NOMO-1 treated with dmso at 0.1 percent for 144 hours (cell line): ENCODE results near the gene BRIP1.

ENCODE experiments used
- DNase-seq: peaks from one replicate; lab custom pipeline; 2025; ENCODE audit not compliant: unreplicated experiment; lab: John Stamatoyannopoulos, UW

BRIP1 gene

DNA sequence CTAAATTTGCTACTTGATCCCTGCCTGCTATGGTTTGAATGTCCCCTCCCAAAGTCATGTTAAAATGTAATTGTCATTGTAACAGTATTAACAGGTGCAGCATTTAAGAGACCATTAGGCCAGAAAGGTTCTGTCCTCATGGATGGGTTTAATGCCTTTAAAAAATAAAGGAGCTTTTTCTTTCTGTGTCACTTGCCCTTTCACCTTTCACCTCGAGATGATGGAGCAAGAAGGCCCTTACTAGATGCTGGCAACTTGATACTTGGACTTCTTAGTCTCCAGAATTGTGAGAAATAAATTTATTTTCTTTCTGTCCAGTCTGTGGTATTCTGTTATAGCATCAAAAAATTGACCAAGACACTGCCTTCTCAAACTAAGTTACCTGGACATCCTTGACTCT is 98.5 kb downstream of the BRIP1 start:
- no peak for DNase-seq

DNA sequence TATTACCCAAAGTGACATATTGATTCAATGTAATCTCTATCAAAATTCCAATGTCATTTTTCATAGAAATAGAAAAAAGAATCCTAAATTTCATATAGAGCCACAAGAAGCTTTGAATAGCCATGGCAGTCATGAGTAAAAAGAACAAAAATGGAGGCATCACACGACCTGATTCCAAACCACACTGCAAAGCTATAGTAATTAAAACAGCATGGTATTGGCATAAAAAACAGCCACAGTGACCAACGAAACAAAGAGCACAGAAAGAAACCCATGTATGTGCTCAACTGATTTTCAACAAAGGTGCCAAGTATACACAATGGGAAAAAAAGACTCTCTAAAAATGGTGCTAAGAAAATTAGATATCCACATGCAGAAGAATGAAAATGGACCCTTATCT is 101.5 kb downstream of the BRIP1 start:
- DNase-seq = no peak

DNA sequence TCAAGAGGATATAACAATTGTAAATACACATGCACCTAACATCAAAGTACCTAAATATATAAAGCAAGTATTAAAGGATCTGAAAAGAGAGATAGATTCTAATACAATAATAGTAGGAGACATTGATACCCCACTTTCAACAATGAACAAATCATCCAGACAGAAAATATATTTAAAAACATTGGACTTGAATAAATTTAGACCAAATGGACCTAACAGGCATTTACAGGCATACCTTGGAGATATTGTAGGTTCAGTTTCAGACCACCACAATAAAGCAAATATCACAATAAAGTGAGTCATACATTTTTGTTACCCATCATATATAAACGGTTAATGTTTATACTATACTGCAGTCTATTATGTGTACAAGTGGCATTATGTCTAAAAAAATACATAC is 104.0 kb downstream of the BRIP1 start:
- DNase-seq = no peak

DNA sequence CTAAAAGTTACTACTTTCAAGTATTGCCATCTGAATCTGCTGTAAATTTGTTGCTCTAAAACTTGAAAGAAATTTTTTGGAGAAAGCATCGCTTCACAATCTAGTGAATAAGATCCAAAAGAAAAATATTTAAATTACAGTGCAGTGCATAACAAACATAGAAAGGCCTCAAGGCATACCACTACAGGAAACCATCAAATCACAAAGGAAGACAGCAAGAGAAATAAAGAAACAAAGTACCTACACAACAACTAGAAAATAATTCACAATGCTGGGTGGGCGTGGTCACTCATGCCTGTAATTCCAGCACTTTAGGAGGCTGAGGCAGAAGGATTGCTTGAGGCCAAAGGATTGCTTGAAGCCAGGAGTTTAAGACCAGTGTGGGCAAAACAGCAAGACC is 104.9 kb downstream of the BRIP1 start:
- no peak for DNase-seq

DNA sequence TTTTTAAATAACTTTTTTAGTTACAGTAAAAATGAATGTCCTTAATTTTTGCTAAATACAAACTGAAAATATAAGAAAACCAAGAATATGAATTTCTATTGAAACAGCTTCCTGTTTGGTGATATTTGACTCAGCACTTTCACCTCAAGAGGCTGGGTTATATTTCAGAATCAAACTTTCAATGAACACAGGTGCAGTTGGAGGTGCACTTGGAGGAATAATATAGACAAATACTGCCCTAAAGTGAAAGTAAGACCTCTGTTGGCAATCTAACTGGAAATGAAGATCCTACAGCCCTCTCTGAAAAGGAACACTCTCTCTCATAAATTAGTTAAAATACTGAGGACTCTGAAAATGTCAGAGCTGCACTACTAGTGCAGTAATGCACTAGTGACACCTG is 106.2 kb downstream of the BRIP1 start:
- DNase-seq = no peak

DNA sequence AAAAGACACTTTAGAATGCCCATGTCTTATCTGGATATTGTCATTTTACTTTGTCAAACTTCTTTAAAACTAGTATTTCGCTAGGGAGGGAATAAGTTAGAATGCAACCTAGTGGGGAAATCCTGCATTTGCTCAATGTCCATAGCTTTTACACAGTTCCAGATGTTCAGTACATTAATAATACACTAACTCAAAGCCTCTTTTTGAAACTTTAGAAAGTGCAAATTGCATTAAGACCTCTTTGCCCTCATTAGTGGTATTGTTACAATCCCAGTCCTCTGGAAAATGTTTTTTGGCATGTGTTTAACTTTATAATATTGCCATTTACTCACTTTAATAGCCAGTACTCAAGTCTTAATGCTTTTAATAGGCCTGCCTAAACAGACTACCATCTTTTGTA is 106.8 kb downstream of the BRIP1 start:
- no peak for DNase-seq

DNA sequence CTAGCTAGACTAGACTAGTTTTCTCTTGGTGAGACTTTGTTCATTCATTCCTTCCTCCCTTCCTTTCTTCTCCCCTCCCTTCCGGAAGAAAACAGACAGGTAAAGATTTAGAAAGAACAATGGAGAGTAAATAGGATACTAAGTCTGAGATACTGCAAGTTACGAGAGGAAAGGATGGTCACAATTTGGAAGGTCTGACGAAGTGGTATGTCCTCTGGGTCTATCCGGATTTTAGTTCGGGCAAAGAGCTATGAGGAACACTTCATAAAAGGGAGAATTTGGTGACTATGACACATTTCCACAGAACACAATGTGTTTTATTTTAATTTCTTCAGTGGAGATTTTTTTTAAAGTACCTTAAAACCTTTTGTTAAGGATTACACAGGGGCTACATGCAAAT is 107.7 kb downstream of the BRIP1 start:
- no peak for DNase-seq

DNA sequence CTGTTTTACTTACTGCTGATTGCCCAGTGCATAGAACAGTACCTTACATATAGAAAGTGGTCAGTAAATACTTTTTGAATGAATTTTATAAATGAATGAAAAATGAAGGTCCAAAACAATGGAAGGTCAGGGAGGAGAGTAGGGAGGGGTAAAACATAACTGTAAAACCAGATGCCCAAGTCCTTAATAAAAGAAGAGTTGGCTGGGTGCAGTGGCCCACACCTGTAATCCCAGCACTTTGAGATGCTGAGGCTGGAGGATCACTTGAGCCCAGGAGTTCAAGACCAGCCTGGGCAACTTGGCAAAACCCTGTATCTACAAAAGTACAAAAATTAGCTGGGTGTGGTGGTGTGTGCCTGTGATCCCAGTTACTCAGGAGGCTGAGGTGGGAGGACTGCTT is 108.2 kb downstream of the BRIP1 start:
- no peak for DNase-seq

DNA sequence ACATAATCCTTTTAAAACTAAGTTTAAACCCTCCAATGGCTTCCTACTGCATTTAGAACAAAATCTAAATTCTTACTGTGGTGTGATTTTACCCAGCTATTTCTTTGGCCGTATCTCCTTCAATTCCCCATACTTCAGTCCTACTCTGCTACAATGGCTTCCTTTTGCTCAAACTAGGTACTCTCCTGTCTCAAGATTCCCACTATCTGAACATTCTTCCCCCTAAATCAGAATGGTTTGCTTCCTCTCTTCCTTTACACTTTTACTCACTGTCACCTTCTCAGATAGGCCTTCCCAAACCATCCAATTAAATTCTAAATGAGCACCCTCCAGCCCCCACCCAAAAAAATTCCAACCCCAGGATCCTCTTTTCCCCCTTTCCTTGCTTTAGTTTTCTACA is 109.2 kb downstream of the BRIP1 start:
- DNase-seq = no peak

DNA sequence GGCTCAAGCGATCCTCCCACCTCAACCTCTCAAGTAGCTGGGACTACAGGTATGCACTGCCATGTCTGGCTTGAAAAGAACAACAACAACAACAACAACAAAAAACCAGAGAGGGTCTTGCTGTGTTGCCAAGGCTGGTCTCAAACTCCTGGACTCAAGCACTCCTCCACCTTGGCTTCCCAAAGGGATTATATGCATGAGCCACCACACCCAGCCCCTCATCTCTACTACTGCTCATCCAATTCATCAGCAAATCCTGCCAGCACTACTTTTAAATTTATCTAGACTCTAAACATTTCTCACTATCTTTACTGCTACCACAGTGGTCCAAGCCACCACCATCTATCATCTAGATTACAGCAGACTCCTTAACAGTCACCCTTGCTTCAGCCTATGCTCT is 109.6 kb downstream of the BRIP1 start:
- DNase-seq = no peak

DNA sequence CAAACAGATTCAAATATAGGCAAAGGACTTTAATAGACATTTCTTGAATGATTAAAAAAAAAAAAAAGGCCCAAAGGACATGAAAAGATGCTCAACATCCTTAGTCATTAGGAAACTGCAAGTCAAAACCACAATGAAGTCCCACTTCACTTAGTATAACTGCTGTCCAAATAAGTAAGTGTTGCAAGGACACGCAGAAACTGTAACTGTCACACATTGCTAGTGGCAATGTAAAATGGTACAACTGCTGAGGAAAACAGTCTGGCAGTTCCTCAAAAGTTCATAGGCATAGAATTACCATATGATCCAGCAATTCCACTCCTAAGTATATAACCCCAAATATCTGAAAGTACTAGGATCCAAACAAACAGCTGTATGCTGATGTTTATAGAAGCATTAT is 112.7 kb downstream of the BRIP1 start:
- no peak for DNase-seq

DNA sequence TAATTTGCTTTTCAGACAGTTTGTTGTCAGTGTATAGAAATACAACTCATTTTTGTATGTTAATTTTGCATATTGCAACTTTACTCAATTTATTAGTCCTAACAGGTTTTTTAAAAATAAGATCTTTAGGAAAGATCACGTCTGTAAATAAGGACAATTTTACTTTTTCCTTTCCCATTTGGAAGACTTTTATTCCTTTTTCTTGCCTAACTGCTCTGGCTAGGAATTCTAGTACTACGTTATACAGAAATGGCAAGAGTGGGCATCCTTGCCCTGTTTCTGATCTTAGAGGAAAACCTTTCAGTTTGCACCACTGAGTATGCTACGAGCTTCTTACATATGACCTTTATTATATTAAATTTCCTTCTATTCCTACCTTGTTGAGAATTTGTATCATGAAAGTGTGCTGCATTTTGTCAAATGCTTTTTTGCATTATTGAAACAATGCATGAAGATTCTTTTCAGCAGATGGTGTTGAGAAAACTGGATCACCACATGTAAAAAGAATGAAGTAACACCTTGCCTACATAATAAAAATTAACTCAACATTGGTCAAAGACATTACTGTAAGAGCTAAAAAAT is 113.4 kb downstream of the BRIP1 start:
- no peak for DNase-seq

DNA sequence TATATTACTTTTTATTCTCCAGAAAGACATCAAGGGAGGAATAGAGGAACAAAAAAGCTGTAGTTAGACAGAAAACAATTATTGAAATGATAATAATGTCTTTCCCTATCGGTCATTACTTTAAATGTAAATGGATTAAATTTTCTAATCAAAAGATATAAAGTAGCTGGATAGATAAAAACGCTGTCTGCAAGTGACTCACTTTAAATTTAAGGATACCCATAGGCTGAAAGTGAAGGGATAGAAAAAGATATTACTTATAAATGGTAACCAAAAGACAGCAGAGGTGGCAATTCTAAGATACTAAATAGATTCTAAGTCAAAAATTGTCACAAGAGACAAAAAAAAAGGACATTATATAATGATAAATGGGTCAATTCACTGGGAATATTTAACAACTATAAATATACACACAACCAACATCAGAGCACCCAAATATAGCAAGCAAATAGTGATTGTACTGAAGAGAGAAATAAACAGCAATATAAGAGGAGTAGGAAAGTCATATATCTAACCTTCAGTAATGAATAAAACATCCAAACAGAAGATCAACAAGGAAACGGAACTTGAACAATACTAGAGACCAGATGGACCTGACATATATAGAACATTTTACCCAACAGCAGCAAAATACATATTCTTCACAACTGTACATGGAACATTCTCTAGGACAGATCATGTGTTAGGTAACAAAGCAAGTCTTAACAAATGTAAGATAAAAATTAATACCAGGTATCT is 116.9 kb downstream of the BRIP1 start:
- DNase-seq = no peak

DNA sequence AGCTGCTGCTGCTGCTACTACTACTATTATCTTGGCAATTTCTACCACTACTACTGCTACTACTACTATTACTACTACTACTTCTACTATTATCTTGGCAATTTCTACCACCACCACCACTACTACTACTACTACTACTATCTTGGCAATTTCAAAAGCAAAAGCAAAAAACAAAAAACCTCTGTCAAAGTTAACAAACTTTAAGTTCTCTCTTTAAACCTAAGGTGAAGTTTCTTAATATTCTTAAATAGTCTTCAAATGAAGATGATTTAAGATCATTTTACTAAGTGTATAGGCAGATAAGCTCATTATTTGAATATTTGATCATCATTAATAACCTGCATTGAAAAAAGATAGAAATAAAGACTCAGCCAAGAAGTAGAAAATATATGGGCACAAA is 118.5 kb downstream of the BRIP1 start:
- DNase-seq = no peak

DNA sequence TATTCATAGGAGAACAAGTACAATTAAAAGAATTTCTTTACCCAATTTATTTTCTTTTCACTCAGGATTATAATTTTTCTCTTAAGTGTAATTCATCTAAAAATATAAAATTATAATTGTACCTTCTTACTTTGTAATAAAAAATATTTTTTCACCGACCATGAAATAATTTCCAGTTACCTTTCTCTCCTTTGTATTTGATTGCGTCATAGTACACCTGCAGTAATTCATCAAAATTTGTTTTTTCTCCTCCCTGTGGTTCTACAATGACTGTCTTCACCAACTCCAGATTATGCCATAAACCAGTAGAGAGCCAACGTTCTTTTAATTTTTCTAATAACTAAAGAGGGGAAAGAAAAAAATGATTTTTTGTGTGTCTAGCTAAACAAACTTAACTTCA is 119.1 kb downstream of the BRIP1 start:
- DNase-seq = no peak

DNA sequence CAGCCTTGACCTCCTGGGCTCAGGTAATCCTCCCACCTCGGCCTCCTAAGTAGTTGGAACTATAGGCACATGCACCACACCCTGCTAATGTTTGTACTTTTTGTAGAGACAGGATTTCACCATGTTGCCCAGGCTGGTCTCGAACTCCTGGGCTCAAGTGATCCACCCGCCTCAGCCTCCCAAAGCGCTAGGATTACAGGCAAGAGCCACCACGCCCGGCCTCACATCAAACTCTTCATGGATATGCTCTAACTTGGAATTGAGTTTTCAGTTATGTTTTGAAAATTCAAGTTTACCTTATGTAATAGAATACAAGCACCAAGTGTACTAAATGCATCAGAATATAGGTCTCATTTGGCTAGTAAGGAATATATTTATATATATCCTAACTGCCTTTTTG is 119.6 kb downstream of the BRIP1 start:
- DNase-seq = no peak

DNA sequence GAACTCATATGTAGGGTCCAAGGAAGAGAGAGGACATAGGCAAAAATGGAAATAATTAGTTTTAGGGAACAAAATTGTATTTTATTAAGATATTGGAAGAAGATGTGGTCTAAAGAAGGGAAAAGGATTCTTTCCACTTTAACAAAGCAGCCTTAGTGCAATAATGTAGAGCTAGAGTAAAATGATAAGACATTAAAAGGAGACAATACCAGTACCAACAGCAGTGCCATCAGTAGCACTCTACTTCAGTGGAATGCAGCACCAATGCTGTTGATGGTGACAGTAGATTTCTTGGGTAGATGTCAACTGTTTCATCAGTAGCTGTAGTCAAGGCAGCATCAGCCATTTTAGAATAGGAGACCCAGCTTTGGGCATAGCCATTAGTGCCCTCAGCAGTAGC is 124.3 kb downstream of the BRIP1 start:
- DNase-seq = no peak

DNA sequence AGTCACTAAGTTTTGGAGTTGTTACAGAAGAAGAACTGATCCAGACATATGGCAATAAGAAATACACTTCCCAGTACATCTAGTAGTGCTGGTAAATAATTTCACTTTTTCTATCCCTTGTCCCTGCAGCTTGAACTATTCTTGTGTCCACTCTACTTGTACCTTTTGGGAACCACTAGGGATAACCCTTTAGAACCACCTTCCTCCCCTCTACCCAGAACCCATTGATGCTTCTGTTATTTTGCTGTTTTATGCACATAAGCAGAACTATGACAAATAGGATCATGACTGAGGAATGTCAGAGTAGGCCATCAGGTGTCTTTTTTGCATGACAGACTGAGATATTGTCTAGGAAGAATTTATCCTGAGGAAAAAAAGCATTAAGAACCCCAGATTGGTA is 125.1 kb downstream of the BRIP1 start:
- no peak for DNase-seq

DNA sequence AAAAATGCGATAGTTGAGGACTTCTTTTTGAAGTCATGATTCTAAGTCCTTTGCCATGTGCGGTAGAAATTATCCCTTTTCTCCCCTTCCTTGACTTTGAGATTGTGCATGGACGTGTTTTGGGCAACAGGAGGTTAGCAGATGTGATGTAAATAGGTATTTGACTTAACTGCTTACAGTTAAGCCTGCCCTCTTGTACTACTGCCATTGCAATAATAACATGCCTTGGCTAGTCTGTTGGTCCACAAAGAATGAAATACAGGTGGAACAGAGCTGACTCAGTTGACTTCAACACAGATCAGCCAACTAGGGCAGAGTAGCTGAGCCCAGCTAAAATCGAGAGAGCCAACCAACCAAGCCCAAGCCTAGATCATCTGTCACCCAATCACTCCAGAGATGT is 125.5 kb downstream of the BRIP1 start:
- no peak for DNase-seq

DNA sequence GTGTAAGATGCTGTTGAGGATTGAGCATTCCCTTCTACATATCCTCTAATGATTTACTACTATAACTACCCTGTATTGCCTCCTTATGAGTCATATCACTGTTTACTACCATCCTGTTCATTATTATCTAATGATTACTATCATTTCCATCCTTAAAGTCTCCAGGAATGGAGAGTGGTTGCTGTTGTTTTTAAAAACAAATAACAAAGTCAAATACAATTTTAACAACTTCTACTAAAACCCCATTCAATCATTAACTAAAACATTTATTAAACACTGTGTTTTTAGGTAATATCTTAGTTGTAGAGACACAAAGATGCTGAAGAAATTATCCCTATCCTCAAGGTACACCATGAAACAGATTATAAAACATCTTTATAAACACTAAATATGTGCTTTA is 126.9 kb downstream of the BRIP1 start:
- no peak for DNase-seq

DNA sequence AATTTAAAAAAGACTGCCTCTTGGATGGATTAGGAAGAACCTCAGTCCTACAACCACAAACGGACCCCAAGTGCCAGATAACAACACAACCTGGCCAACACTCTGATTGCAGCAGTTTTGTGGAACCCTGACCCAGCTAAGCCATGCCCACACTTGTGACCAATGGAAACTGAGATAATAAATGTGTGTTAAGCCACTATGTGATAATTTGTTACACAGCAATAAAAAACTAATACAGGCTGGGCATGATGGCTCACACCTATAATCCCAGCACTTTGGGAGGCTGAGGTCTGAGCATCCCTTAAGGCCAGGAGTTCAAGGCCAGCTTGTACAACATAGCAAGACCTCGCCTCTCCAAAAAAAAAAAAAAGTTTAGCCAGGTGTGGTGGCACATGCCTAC is 127.5 kb downstream of the BRIP1 start:
- DNase-seq = no peak

DNA sequence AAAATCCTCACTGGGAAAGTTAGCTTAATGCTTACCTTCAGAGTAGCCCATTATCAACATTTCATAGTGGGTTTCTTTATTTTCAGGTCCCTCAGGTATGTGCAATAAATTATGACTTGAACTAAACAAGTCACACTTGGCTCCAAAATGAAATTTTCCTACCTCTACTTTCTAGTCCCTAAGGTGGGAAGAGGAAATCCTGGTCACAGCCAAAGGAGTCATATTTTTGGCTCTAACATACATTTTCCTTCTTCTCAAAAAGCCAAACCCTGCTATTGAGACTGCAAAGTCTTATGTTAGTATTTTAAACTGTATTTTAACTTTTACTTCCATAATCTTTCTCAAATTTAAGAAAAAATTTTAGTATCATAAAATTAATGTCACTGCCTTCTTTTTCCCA is 128.9 kb downstream of the BRIP1 start:
- no peak for DNase-seq

DNA sequence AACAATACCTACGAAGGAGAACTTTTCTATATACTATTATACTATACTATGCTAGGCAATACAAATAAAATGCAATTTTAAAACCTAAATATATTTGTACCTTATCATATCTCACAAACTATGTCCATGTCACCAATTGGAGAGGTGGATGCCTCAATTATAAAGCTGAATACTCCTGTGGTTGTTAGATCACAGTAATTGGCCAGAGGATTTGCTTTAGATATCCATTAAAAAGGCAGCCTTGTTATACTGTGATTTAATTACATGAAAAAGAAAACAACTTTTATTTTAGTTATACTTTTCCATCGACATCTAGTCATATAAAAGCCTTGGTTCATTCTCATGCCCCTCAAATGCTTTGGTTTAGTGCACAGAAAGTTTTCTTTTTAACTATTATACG is 129.3 kb downstream of the BRIP1 start:
- no peak for DNase-seq
